Lower leg skin (tissue), 4 donors: ENCODE data around the gene PLA2G2C. TPM values are rescaled to one million over a fixed set of nuclear protein-coding genes. Genes with fewer than 3 reads are reported as not detected.

Experiments used
- DNase-seq, 2 donors: peaks; one replicate each; pipeline ENCODE4 v3.0.0-alpha.2; 2019; ENCODE audit warnings: low spot score in 2 of 2
- H3K4me3 ChIP-seq: fragments of 200-600 bp; sonication (generic); 2 replicates; pipeline ENCODE4 v1.5.1; 2017; ENCODE audit warnings: mild to moderate bottlenecking, low read depth; ENCODE audit not compliant: poor library complexity, severe bottlenecking
- CTCF ChIP-seq, 3 donors: fragments of 450-650 bp; IDR thresholded peaks; one replicate each; pipeline ENCODE4 v1.5.1; 2016; ENCODE audit warnings: antibody characterized with exemption in 3 of 3, mild to moderate bottlenecking in 3 of 3, moderate library complexity in 2 of 3
- POLR2A ChIP-seq, 2 donors: fragments of 450-650 bp; IDR thresholded peaks; one replicate each; pipeline ENCODE4 v1.6.1; 2016 to 2017; ENCODE audit warnings: antibody characterized with exemption in 2 of 2, mild to moderate bottlenecking in 1 of 2, moderate library complexity in 1 of 2
- WGBS, 2 donors: methylation state at CpG; one replicate each; pipeline ENCODE4 v1.1.5; 2018; 5-methylcytosine and 5-hydroxymethylcytosine counted together
- intact Hi-C: fragments of 100-400 bp; cut with DNase I; formaldehyde crosslinking; loops from one replicate; pipeline ENCODE4 v1.15.0; 2023; ENCODE audit warnings: low total_unique reads
- total RNA-seq, 4 donors: library from RNA; depleted of rRNA; stranded (reverse); fragments of >200 nt; gene quantifications; one replicate each; pipeline ENCODE4 v1.1.0, GENCODE V29; 2016

Gene PLA2G2C
- total RNA-seq, 4 donors from 2014 or later: 0.10 TPM; not detected in 3

- no peak overlapping the region for H3K4me3 ChIP-seq
- DNase-seq: no peak
- TF ChIP-seq CTCF (IDR thresholded peaks at IDR 0.05) (no peak), POLR2A (IDR thresholded peaks at IDR 0.05) (no peak)
- intact Hi-C loops: no loop called here
- 82 to 94% methylated on average over 4 of the region's 4 CpGs for WGBS, 2 donors
Measured at GRCh38 chr1:20120796-20121195, 65.5 kb downstream of the PLA2G2C start.

DNA sequence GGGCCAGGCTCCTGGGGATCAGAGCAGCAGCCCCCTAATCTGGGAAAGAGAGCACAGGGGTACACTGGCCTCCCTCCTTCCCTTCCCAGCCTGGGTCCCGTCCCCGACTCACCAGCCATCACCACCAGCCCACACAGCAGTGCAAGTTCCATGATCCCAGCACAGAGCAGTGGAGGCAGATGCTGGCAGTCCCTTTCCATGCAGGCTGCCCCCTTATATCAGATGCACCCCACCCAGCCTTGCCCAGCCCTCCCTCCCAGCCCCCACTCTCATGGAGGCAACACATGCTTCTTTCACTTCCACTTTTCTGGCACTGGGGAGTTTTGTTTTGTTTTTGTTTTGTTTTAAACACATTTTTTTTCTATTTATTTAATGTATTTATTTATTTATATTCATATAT is 67.0 kb downstream of the PLA2G2C start, which contains the start of gene PLA2G2D:
Gene PLA2G2D, minus strand, starts transcription at position 190 of the 400 bp plus-strand sequence. Its CDS starts 38 bp downstream, at position 152.
- TF ChIP-seq POLR2A (IDR thresholded peaks at IDR 0.05) (no peak), CTCF (IDR thresholded peaks at IDR 0.05) (no peak)
- no peak for DNase-seq
- intact Hi-C loops: no loop called here
- 89 to 100% methylated on average over 2 of the region's 2 CpGs for WGBS, 2 donors
- H3K4me3 ChIP-seq: no peak within 1 kb of the TSS

DNA sequence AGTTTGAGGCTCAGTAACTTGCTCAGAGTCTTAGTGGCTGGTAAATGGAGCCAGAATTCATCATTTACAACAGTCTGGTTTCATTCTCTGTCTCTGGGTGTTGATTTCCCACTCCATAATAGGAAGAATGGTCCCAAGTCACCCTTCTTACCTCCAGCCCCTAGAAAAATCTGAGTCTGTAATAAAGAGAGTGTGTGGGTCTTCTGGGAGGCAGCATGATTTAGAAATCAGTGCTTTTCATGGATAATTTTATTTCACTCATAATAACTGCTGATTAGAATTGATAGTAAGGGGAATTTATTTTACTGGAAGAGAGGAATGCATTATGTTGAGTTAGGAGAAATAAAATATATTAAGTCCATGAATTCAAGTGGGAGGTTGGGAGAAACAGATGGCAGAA is 69.1 kb downstream of the PLA2G2C start:
- DNase-seq: no peak
- TF ChIP-seq POLR2A (IDR thresholded peaks at IDR 0.05): no peak
- TF ChIP-seq CTCF (IDR thresholded peaks at IDR 0.05): no peak
- intact Hi-C loops: no loop called here
- H3K4me3 ChIP-seq: no peak overlapping the region

GRCh38 chr1:20115916-20116315 is 70.4 kb downstream of the PLA2G2C start:
- TF ChIP-seq CTCF (IDR thresholded peaks at IDR 0.05): no peak
- no peak for TF ChIP-seq POLR2A (IDR thresholded peaks at IDR 0.05)
- H3K4me3 ChIP-seq: no peak overlapping the region
- WGBS, 2 donors: 85 to 88% methylated on average over 7 of the region's 7 CpGs
- intact Hi-C loops: no loop called here
- DNase-seq: peak in 1 of 2 donors; percentile 50

DNA sequence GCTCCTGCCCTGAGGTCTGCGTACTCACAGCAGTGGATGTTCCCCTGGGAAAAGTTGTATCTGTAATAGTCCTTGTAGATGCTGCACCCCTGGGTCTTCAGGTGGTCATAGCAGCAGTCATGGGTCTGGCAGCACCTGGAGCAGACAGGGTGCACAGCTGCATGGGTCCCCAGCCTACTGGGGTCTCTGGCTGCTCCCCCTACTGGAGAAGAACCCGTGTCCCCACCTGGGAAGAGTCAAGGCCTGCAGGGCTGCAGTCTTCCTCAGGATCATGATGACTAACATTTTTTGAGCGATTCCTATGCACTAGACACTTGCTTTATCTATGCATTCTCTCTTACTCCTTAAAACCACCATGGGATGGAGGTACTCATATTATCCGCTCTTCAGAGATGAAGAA is 70.8 kb downstream of the PLA2G2C start:
- intact Hi-C loops: no loop called here
- WGBS, 2 donors: 76 to 80% methylated on average over 4 of the region's 4 CpGs
- no peak overlapping the region for H3K4me3 ChIP-seq
- TF ChIP-seq POLR2A (IDR thresholded peaks at IDR 0.05): no peak
- TF ChIP-seq CTCF (IDR thresholded peaks at IDR 0.05): no peak
- DNase-seq: peak in 1 of 2 donors; percentile 79

DNA sequence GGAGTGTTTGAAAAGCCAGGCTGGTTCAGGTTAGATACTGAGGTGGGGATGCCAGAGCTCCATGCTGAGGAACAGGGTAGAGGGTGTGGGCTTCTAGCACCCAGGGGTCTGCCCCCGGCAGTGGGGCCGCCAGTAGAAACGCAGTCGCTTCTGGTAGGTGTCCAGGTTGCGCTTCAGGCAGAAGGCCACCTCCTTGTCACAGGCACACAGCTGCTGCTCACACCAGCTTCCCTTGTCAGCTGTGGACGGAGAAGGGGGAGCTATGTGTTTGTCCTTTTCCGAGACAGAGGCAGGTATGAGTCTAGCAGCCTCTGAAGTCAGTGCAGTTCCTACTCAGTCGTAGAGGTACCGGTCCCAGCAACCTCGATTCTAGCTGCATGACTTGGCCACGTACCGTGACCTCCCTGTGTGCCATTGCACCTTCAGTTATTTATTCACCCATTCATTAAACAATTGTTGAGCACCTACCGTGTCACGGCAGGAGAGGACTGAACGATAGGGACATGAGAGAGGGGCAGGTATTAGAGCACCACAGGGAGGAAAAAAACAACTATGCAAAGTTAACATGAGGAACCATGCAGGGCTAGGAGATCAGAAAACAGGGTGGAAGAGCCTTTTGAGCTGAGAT is 72.2 kb downstream of the PLA2G2C start:
- 82 to 85% methylated on average over 15 of the region's 15 CpGs for WGBS, 2 donors
- no peak overlapping the region for H3K4me3 ChIP-seq
- TF ChIP-seq POLR2A (IDR thresholded peaks at IDR 0.05): no peak
- no peak for TF ChIP-seq CTCF (IDR thresholded peaks at IDR 0.05)
- DNase-seq: peak in 1 of 2 donors; percentile 79
- intact Hi-C loops: no loop called here
